Activated T-helper 1 cell treated with anti-CD3 and anti-CD28 coated beads, Interleukin-12 subunit alpha, Interleukin-12 subunit beta, Interleukin-2, Interleukin-4 antibody, amounts not matched to agents 30 ng/mL and 10 ng/mL and 1 ng/mL, durations not matched to agents 14 hours and 24 hours and 36 hours (primary cell): ENCODE results near the gene CHCT1. TPM values are rescaled to one million over a fixed set of nuclear protein-coding genes. Genes with fewer than 3 reads are reported as not detected.
"Not testable (repeated sequence)": the region's sequence is repeated elsewhere in the genome, so short reads cannot be mapped to it uniquely, and the experiment has no call there.

Source experiments
- DNase-seq: peaks from one replicate; pipeline ENCODE4 v3.0.0; 2021; ENCODE audit warnings: low spot score
- H3K27ac Mint-ChIP-seq: one replicate; pipeline ENCODE4 v1.8.0; 2021; ENCODE audit warnings: mild to moderate bottlenecking, mixed read lengths
- H3K27me3 Mint-ChIP-seq: one replicate; pipeline ENCODE4 v1.8.0; 2022; ENCODE audit warnings: mild to moderate bottlenecking, moderate library complexity, mixed read lengths; ENCODE audit not compliant: insufficient read depth
- H3K36me3 Mint-ChIP-seq: one replicate; pipeline ENCODE4 v1.8.0; 2021; ENCODE audit warnings: low read depth, mixed read lengths
- H3K4me1 Mint-ChIP-seq: one replicate; pipeline ENCODE4 v1.8.0; 2021; ENCODE audit warnings: low read depth, mixed read lengths
- H3K4me3 Mint-ChIP-seq: one replicate; pipeline ENCODE4 v1.8.0; 2021; ENCODE audit warnings: mild to moderate bottlenecking, moderate library complexity, mixed read lengths
- H3K9me3 Mint-ChIP-seq: one replicate; pipeline ENCODE4 v1.8.0; 2021; ENCODE audit warnings: mixed read lengths
- intact Hi-C: fragments of 100-400 bp; cut with micrococcal nuclease; formaldehyde crosslinking; loops from one replicate; pipeline ENCODE4 v1.15.1; 2024
- total RNA-seq: library from RNA; stranded (reverse); gene quantifications from 2 replicates; pipeline ENCODE4 v1.2.3, GENCODE V29; 2022

Gene CHCT1
- not detected in 2 replicates for total RNA-seq

DNA sequence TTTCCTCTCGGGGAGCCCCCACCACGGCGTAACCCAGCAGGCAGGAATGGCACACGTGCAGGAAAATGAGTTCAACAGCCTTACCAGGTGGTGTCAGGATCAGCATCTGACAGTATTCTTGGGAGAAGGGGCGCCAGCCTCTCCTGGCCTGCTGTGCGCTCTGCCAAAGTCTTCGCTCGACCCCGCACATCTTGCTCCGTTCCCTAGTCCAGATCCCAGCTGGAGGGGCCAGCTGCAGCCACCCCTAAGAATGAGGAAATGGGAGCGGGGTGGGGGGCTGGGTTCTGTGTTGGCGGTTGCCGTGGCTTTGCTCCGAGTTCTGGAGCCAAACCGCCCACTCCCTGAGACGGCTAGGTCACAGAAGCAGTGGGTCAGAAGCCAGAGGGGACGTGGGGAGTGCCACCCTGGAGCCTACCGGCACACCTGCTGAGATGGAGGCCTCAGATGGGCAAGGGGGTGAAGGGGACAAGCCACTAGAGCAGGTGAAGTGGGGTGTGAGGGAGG, at the start of gene CHCT1:
Gene CHCT1 (plus strand): TSS at position 328 of the 504 bp plus-strand sequence. CDS start 104 bp downstream, at position 432.
- DNase-seq, result no peak
- H3K4me1 Mint-ChIP-seq, result peaks cover 7% of the 10 kb centered on the region
- H3K4me3 Mint-ChIP-seq, result peak within 1 kb of the TSS; percentile 78
- no peaks in the 10 kb centered on the region for H3K9me3 Mint-ChIP-seq
- H3K36me3 Mint-ChIP-seq, result peaks cover 1% of the 10 kb centered on the region
- peaks cover 8% of the 10 kb centered on the region for H3K27me3 Mint-ChIP-seq
- intact Hi-C loops, result no loop called here
- H3K27ac Mint-ChIP-seq, result peak within 1 kb of the TSS; percentile 87

- DNase-seq, result no peak
- intact Hi-C loops, result no loop called here
- no peaks in the 10 kb centered on the region for H3K9me3 Mint-ChIP-seq
- H3K4me3 Mint-ChIP-seq, result no peak overlapping the region
- H3K27ac Mint-ChIP-seq, result no peak overlapping the region
- H3K4me1 Mint-ChIP-seq, result peaks cover 7% of the 10 kb centered on the region
- no peaks in the 10 kb centered on the region for H3K27me3 Mint-ChIP-seq
- H3K36me3 Mint-ChIP-seq, result peaks cover 11% of the 10 kb centered on the region
Observed at GRCh38 chr17:60372790-60373483, 49.4 kb upstream of the CHCT1 start.

GRCh38 chr17:60378187-60378586, 44.1 kb upstream of the CHCT1 start:
- intact Hi-C loops, H3K4me1 Mint-ChIP-seq, H3K4me3 Mint-ChIP-seq, H3K27ac Mint-ChIP-seq, H3K27me3 Mint-ChIP-seq, DNase-seq, H3K9me3 Mint-ChIP-seq, H3K36me3 Mint-ChIP-seq: not testable (repeated sequence)

GRCh38 chr17:60379461-60379860, 42.8 kb upstream of the CHCT1 start:
- H3K9me3 Mint-ChIP-seq, H3K27me3 Mint-ChIP-seq, intact Hi-C loops, DNase-seq, H3K27ac Mint-ChIP-seq, H3K4me3 Mint-ChIP-seq, H3K4me1 Mint-ChIP-seq: not testable (repeated sequence)
- peaks cover 12% of the 10 kb centered on the region for H3K36me3 Mint-ChIP-seq

GRCh38 chr17:60381958-60382357, 40.3 kb upstream of the CHCT1 start:
- Mint-ChIP-seq H3K4me3 (no peak overlapping the region), H3K4me1 (peaks cover 20% of the 10 kb centered on the region), H3K9me3 (no peaks in the 10 kb centered on the region), H3K27me3 (no peaks in the 10 kb centered on the region), H3K36me3 (peaks cover 10% of the 10 kb centered on the region), H3K27ac (no peak overlapping the region)
- intact Hi-C loops, result no loop called here
- no peak for DNase-seq

GRCh38 chr17:60383379-60383778, 38.9 kb upstream of the CHCT1 start:
- Mint-ChIP-seq H3K4me3 (no peak overlapping the region), H3K4me1 (peaks cover 27% of the 10 kb centered on the region), H3K27me3 (no peaks in the 10 kb centered on the region), H3K36me3 (peaks cover 6% of the 10 kb centered on the region), H3K9me3 (no peaks in the 10 kb centered on the region), H3K27ac (no peak overlapping the region)
- intact Hi-C loops, result no loop called here
- no peak for DNase-seq

DNA sequence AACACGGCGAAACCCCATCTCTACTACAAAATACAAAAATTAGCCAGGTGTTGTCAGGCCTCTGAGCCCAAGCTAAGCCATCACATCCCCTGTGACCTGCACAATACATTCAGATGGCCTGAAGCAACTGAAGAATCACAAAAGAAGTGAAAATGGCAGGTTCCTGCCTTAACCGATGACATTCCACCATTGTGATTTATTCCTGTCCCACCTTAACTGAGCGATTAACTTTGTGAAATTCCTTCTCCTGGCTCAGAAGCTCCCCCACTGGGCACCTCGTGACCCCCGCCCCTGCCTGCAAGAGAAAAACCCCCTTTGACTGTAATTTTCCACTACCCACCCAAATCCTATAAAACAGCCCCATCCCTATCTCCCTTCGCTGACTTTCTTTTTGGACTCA, 37.4 kb upstream of the CHCT1 start:
- H3K4me1 Mint-ChIP-seq, result peaks cover 34% of the 10 kb centered on the region
- H3K27ac Mint-ChIP-seq, intact Hi-C loops, H3K4me3 Mint-ChIP-seq, H3K36me3 Mint-ChIP-seq, H3K27me3 Mint-ChIP-seq, H3K9me3 Mint-ChIP-seq, DNase-seq: not testable (repeated sequence)

DNA sequence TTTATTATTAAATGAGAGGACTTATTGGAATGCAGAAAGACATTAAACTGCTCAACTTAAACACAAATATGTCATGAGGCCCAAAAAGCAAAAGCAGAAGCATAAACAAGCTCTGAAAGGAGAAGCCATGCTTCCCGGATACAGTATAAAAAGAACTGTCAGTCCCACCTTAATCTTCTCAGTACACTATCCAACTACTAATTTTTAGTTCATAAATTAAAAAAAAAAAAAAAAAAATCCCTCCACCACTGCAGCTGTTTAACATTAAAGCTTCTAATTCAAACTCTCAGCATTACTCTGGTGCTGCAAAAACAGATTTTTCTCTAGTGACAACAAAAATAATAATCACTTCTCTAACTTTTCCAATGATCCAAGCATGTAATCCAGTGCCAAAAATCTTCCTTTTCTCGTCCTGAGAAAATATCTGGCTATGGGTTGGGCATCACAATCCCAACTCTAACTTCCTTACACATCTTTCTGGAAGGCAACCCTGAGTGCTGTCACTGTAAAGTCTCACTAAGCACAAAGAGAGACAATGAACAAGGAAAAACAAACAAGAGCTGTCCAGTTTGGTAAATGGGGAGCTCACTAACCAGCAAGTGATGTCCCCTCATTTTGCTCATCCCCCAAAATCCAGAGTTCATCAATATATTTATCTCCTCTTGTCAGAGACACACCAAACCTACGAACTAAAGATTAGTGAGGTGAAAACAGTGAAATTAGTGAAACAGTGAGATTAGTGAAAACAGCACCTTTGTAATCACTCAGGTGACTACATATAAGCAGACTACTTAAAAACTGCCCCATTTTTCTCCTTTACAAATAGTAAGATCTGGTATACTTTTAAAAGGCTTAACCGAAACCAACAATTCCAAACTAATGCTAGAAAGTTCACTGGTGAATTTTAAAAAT, 35.9 kb upstream of the CHCT1 start:
- Mint-ChIP-seq H3K27me3 (no peaks in the 10 kb centered on the region), H3K4me1 (peaks cover 49% of the 10 kb centered on the region), H3K36me3 (peaks cover 6% of the 10 kb centered on the region), H3K27ac (no peak overlapping the region), H3K9me3 (no peaks in the 10 kb centered on the region), H3K4me3 (no peak overlapping the region)
- intact Hi-C loops, result no loop called here
- no peak for DNase-seq

DNA sequence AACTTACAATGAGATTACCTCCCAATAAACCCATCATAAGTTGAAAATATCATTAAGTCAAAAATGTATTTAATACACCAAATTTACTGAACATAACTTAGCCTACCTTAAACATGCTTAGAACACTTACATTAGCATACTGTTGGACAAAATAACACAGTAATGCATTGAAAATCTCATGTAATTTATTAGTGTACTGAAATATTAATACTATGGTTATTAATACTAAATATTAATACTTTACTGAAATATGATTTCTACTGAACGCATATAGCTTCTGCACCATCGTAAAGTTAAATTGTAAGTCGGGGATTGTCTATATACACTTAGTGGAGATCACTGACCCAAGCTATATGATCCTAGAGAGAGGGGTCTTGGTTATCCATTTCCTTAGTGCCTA, 34.6 kb upstream of the CHCT1 start:
- DNase-seq, result no peak
- no peaks in the 10 kb centered on the region for H3K27me3 Mint-ChIP-seq
- peaks cover 6% of the 10 kb centered on the region for H3K36me3 Mint-ChIP-seq
- peaks cover 50% of the 10 kb centered on the region for H3K4me1 Mint-ChIP-seq
- H3K9me3 Mint-ChIP-seq, result no peaks in the 10 kb centered on the region
- intact Hi-C loops, result no loop called here
- H3K4me3 Mint-ChIP-seq, result no peak overlapping the region
- H3K27ac Mint-ChIP-seq, result no peak overlapping the region

- Mint-ChIP-seq H3K27me3 (no peaks in the 10 kb centered on the region), H3K9me3 (no peaks in the 10 kb centered on the region), H3K27ac (no peak overlapping the region), H3K4me1 (peaks cover 57% of the 10 kb centered on the region), H3K4me3 (no peak overlapping the region), H3K36me3 (peaks cover 3% of the 10 kb centered on the region)
- no peak for DNase-seq
- intact Hi-C loops, result no loop called here
Observed at GRCh38 chr17:60388742-60389141, 33.5 kb upstream of the CHCT1 start.

DNA sequence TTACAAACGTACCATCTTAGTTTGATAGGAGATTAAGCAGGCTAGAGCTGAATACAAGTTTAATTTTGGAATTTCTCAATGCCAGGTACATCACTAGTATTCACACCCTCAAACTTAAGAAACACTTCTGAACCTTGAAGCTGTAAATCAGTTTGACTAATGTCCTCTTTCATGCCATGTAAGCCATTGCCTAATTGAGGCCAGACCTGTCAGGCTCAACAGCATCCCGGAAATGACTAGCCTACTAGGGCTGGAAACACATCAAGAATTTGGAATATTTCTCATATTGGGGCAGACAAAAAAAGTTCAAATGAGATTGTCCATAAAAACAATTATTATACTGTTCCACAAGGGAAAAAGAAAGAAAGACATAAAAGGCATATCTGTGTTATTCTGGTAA, 32.1 kb upstream of the CHCT1 start:
- no peak for DNase-seq
- H3K27ac Mint-ChIP-seq, result no peak overlapping the region
- no peaks in the 10 kb centered on the region for H3K27me3 Mint-ChIP-seq
- peaks cover 52% of the 10 kb centered on the region for H3K4me1 Mint-ChIP-seq
- H3K4me3 Mint-ChIP-seq, result peak overlapping the region; percentile 97
- peaks cover 3% of the 10 kb centered on the region for H3K36me3 Mint-ChIP-seq
- intact Hi-C loops, result loop anchor here (5.0 to 10.0 kb wide), 5 partner anchors 315 to 1875 kb away; partner anchors contain the start of genes HEATR6, MTMR4, PRR11 and PTRH2
- no peaks in the 10 kb centered on the region for H3K9me3 Mint-ChIP-seq

- H3K4me3 Mint-ChIP-seq, result peak overlapping the region; percentile 97
- intact Hi-C loops, result loop anchor here (5.0 to 10.0 kb wide), 5 partner anchors 316 to 1876 kb away; partner anchors contain the start of genes HEATR6, MTMR4, PRR11 and PTRH2
- peaks cover 56% of the 10 kb centered on the region for H3K4me1 Mint-ChIP-seq
- no peaks in the 10 kb centered on the region for H3K27me3 Mint-ChIP-seq
- peak; percentile 7 for DNase-seq
- H3K36me3 Mint-ChIP-seq, result peaks cover 3% of the 10 kb centered on the region
- peak overlapping the region; percentile 93 for H3K27ac Mint-ChIP-seq
- no peaks in the 10 kb centered on the region for H3K9me3 Mint-ChIP-seq
Observed at GRCh38 chr17:60390925-60391470, 31.3 kb upstream of the CHCT1 start.
